HCT116 (cell line): ENCODE data around the gene MCRS1. TPM values are rescaled to one million over a fixed set of nuclear protein-coding genes. Genes with fewer than 3 reads are reported as not detected.

Source experiments
- ATAC-seq: fragments of 200-7000 bp; cut with Tn5 transposase; 2 replicates; pipeline ENCODE4 v1.9.1; 2020; ENCODE audit warnings: mild to moderate bottlenecking, moderate library complexity
- BruUV-seq: library from RNA; stranded (reverse); fragments of 400-500 nt; replicated peaks from 2 replicates; lab custom pipeline; 2021; lab: Mats Ljungman, UMichigan
- CTCF ChIA-PET: fragments of 300-600 bp; sonication (Branson Sonifier 250); formaldehyde crosslinking; loops from one replicate; lab custom pipeline; 2021; ENCODE audit warnings: antibody characterized with exemption; lab: Charles Lee
- POLR2A ChIA-PET: fragments of 300-600, 350-600 bp; sonication (Branson Sonifier 250); formaldehyde crosslinking; loops from one replicate; lab custom pipeline; 2021; ENCODE audit warnings: antibody characterized with exemption; lab: Charles Lee
- RAD21 ChIA-PET, 2 experiments: fragments of 300-600 bp; sonication (Branson Sonifier 250); formaldehyde crosslinking; loops; one replicate each; lab custom pipeline; 2023; ENCODE audit warnings: low total read pairs in 2 of 2; ENCODE audit not compliant: uncharacterized antibody in 2 of 2, unreplicated experiment in 2 of 2, low non-redundant PET in 1 of 2; lab: Charles Lee
- DNase-seq: peaks from one replicate; pipeline ENCODE4 v3.0.0-alpha.2; 2010; ENCODE audit warnings: low read depth, low spot score
- H2AFZ ChIP-seq: fragments of 200-600 bp; shearing (Covaris generic), sonication (generic); 2 replicates; pipeline ENCODE4 v1.6.1; 2017; ENCODE audit warnings: low read depth, mixed run types, mixed read lengths, antibody characterized with exemption, low read length; ENCODE audit not compliant: poor library complexity, severe bottlenecking
- H3K27ac ChIP-seq: 2 replicates; pipeline ENCODE4 v1.5.1; 2012; ENCODE audit warnings: low read depth, low read length
- H3K27me3 ChIP-seq: fragments of 200-600 bp; sonication (generic); 2 replicates; pipeline ENCODE4 v1.6.1; 2016; ENCODE audit warnings: mixed run types, low read length, mixed read lengths; ENCODE audit not compliant: insufficient read depth
- H3K36me3 ChIP-seq, 2 experiments: fragments of 200-500 bp in 1 of 2; fragments of 200-600 bp in 1 of 2; sonication (Bioruptor generic) in 1 of 2; sonication (generic) in 1 of 2; 2 replicates each; pipeline versions ENCODE4 v1.5.1 to v1.6.1; 2014 to 2016; ENCODE audit warnings: low read length in 2 of 2, inconsistent platforms in 1 of 2, mixed read lengths in 1 of 2, mixed run types in 1 of 2; ENCODE audit not compliant: insufficient read depth in 2 of 2, control insufficient read depth in 1 of 2
- H3K4me1 ChIP-seq, 2 experiments: fragments of 200-600 bp in 1 of 2; sonication (generic) in 1 of 2; 2 replicates each; pipeline versions ENCODE4 v1.5.1 to v1.6.1; 2012 to 2017; ENCODE audit warnings: low read length in 2 of 2, inconsistent platforms in 1 of 2, mild to moderate bottlenecking in 1 of 2, mixed read lengths in 1 of 2, mixed run types in 1 of 2, moderate library complexity in 1 of 2; ENCODE audit not compliant: insufficient read depth in 2 of 2, control insufficient read depth in 1 of 2
- H3K4me2 ChIP-seq: fragments of 200-600 bp; sonication (generic); 2 replicates; pipeline ENCODE4 v1.6.1; 2017; ENCODE audit warnings: mixed run types, low read length, mixed read lengths
- H3K4me3 ChIP-seq, 2 experiments: fragments of 200-600 bp in 1 of 2; sonication (generic) in 1 of 2; replicated peaks in 1 of 2; 2 replicates each; pipeline ENCODE4 v1.5.1; 2011 to 2016; ENCODE audit warnings: low read length in 2 of 2, control low read depth in 1 of 2, low read depth in 1 of 2, mild to moderate bottlenecking in 1 of 2, mixed read lengths in 1 of 2, mixed run types in 1 of 2
- H3K79me2 ChIP-seq: fragments of 200-600 bp; sonication (generic); 2 replicates; pipeline ENCODE4 v1.6.1; 2017; ENCODE audit warnings: mild to moderate bottlenecking, mixed run types, low read length, moderate library complexity, mixed read lengths; ENCODE audit not compliant: insufficient read depth
- H3K9ac ChIP-seq: fragments of 200-600 bp; sonication (generic); 2 replicates; pipeline ENCODE4 v1.6.1; 2016; ENCODE audit warnings: low read length, mixed read lengths
- H3K9me2 ChIP-seq: fragments of 200-600 bp; sonication (generic), shearing (Covaris generic); 2 replicates; pipeline ENCODE4 v1.6.1; 2017; ENCODE audit warnings: mixed run types, mild to moderate bottlenecking, moderate library complexity; ENCODE audit not compliant: insufficient read depth
- H3K9me3 ChIP-seq, 2 experiments: fragments of 200-500 bp in 1 of 2; fragments of 200-600 bp in 1 of 2; sonication (Bioruptor generic) in 1 of 2; sonication (generic) in 1 of 2; 2 replicates each; pipeline ENCODE4 v1.6.1; 2014 to 2017; ENCODE audit warnings: low read length in 2 of 2, mixed read lengths in 2 of 2, inconsistent platforms in 1 of 2, low read depth in 1 of 2, mild to moderate bottlenecking in 1 of 2, mixed run types in 1 of 2, moderate library complexity in 1 of 2; ENCODE audit not compliant: control insufficient read depth in 1 of 2, insufficient read depth in 1 of 2
- H4K20me1 ChIP-seq: fragments of 200-600 bp; sonication (generic), shearing (Covaris generic); 2 replicates; pipeline ENCODE4 v1.6.1; 2017; ENCODE audit warnings: mixed run types, mild to moderate bottlenecking, moderate library complexity; ENCODE audit not compliant: insufficient read depth
- CEBPB ChIP-seq: IDR thresholded peaks from 2 replicates; pipeline ENCODE4 v1.6.1; 2012; ENCODE audit warnings: low read depth
- CTCF ChIP-seq, 3 experiments: fragments of 200-600 bp in 1 of 3; sonication (generic) in 1 of 3; IDR thresholded peaks in 2 of 3; conservative IDR thresholded peaks in 1 of 3; 2 replicates each; pipeline ENCODE4 v1.5.1; 2012 to 2017; ENCODE audit warnings: low read depth in 2 of 3, low read length in 2 of 3, antibody characterized with exemption in 1 of 3, borderline replicate concordance in 1 of 3, control low read depth in 1 of 3, mild to moderate bottlenecking in 1 of 3, mixed read lengths in 1 of 3, mixed run types in 1 of 3, moderate library complexity in 1 of 3; ENCODE audit not compliant: insufficient read depth in 1 of 3
- ELF1 ChIP-seq: IDR thresholded peaks from 2 replicates; pipeline ENCODE4 v1.6.1; 2012; ENCODE audit warnings: low read depth, borderline replicate concordance
- EZH2phosphoT487 ChIP-seq: fragments of 200-600 bp; IDR thresholded peaks from 2 replicates; pipeline ENCODE4 v1.6.1; 2018; ENCODE audit warnings: antibody characterized with exemption, borderline replicate concordance
- FOSL1 ChIP-seq: IDR thresholded peaks from 2 replicates; pipeline ENCODE4 v1.6.1; 2012; ENCODE audit warnings: low read depth
- MAX ChIP-seq: IDR thresholded peaks from 2 replicates; pipeline ENCODE4 v1.6.1; 2012
- POLR2A ChIP-seq: IDR thresholded peaks from 2 replicates; pipeline ENCODE4 v1.7.0; 2011; ENCODE audit warnings: borderline replicate concordance; ENCODE audit not compliant: insufficient read depth, insufficient read length; ENCODE audit errors: extremely low read depth
- POLR2AphosphoS5 ChIP-seq: IDR thresholded peaks from 2 replicates; pipeline ENCODE4 v1.6.1; 2011; ENCODE audit warnings: mild to moderate bottlenecking, low read depth, low read length, moderate library complexity
- RAD21 ChIP-seq: IDR thresholded peaks from 2 replicates; pipeline ENCODE4 v1.6.1; 2012; ENCODE audit warnings: low read depth, mild to moderate bottlenecking
- SP1 ChIP-seq: IDR thresholded peaks from 2 replicates; pipeline ENCODE4 v1.6.1; 2012; ENCODE audit warnings: low read depth
- SRF ChIP-seq: IDR thresholded peaks from 2 replicates; pipeline ENCODE4 v1.6.1; 2012; ENCODE audit warnings: low read depth
- TCF7L2 ChIP-seq: IDR thresholded peaks from 2 replicates; pipeline ENCODE4 v1.7.0; 2011; ENCODE audit warnings: borderline replicate concordance, inconsistent platforms; ENCODE audit not compliant: insufficient read depth, insufficient read length; ENCODE audit errors: extremely low read depth
- YY1 ChIP-seq: IDR thresholded peaks from 2 replicates; pipeline ENCODE4 v1.6.1; 2011; ENCODE audit warnings: low read length, low read depth, moderate library complexity, mild to moderate bottlenecking; ENCODE audit not compliant: insufficient replicate concordance; ENCODE audit errors: extremely low read depth
- ZFX ChIP-seq: fragments of 450-650 bp; IDR thresholded peaks from 2 replicates; pipeline ENCODE4 v1.6.1; 2017
- ZNF274 ChIP-seq: fragments of 200-500 bp; sonication (Bioruptor generic); IDR thresholded peaks from 2 replicates; pipeline ENCODE4 v1.6.1; 2014; ENCODE audit warnings: mild to moderate bottlenecking, low read depth, low read length, inconsistent platforms
- intact Hi-C: fragments of 100-400 bp; cut with micrococcal nuclease; formaldehyde crosslinking; loops from 2 replicates; pipeline ENCODE4 v1.10.0; 2022
- total RNA-seq: library from RNA; stranded (reverse); gene quantifications from one replicate; pipeline ENCODE4 v1.2.1, GENCODE V29; 2021; ENCODE audit not compliant: unreplicated experiment

The MCRS1 gene
- total RNA-seq, 1 experiment from 2014 or later, result 91.9 TPM

GRCh38 chr12:49578471-49579112 is 10.7 kb upstream of the MCRS1 start:
- Histone ChIP-seq H3K9ac (no peak overlapping the region), H3K27me3 (no peaks in the 10 kb centered on the region), H3K27ac (no peak overlapping the region), H3K4me2 (no peak overlapping the region), H3K36me3 (peaks cover 0 to 4% of the 10 kb centered on the region in 2 experiments; a peak in 1 of 4 replicates), H3K4me3 (no peak overlapping the region), H3K79me2 (no peaks in the 10 kb centered on the region; the same call in none of the 2 replicates), H4K20me1 (no peaks in the 10 kb centered on the region), H2AFZ (no peak overlapping the region), H3K9me3 (no peaks in the 10 kb centered on the region), H3K4me1 (peaks cover 7 to 11% of the 10 kb centered on the region in 2 experiments; a peak in 3 of 4 replicates), H3K9me2 (no peaks in the 10 kb centered on the region)
- POLR2A ChIA-PET, result no interaction called here
- BruUV-seq, result no TSS peak
- CTCF ChIA-PET, result interaction anchor here (0.7 to 1.1 kb wide), 2 partner anchors 220 to 231 kb away, joined by 3 to 4 read pairs; no protein-coding TSS in a partner anchor
- intact Hi-C loops, result no loop called here
- ATAC-seq, result no peak
- RAD21 ChIA-PET, result no interaction called here
- DNase-seq, result no peak
- TF ChIP-seq YY1 (no peak), CEBPB (no peak), ELF1 (no peak), POLR2AphosphoS5 (no peak), ZFX (no peak), TCF7L2 (no peak), RAD21 (no peak), ZNF274 (no peak), MAX (no peak), FOSL1 (no peak), POLR2A (no peak), SRF (no peak), CTCF (IDR thresholded peaks at IDR 0.05 in 2 of 3, conservative IDR thresholded peaks at IDR 0.05 in 1 of 3; ENCODE audit: borderline replicate concordance in 1 of 3, insufficient read depth in 1 of 3, low read depth in 2 of 3, low read length in 2 of 3) (no peak), EZH2phosphoT487 (no peak), SP1 (no peak)
